GM11168 (cell line): Measurements from ENCODE around the gene RAB41.
"Not testable (repeated sequence)": the region's sequence is repeated elsewhere in the genome, so short reads cannot be mapped to it uniquely, and the experiment has no call there.

Source experiments
- in situ Hi-C: fragments of 300-500 bp; cut with MboI; formaldehyde crosslinking; loops from one replicate; pipeline ENCODE4 v1.12.0; 2022; ENCODE audit warnings: low sequenced_read_pairs; ENCODE audit not compliant: unreplicated experiment

The RAB41 gene

DNA sequence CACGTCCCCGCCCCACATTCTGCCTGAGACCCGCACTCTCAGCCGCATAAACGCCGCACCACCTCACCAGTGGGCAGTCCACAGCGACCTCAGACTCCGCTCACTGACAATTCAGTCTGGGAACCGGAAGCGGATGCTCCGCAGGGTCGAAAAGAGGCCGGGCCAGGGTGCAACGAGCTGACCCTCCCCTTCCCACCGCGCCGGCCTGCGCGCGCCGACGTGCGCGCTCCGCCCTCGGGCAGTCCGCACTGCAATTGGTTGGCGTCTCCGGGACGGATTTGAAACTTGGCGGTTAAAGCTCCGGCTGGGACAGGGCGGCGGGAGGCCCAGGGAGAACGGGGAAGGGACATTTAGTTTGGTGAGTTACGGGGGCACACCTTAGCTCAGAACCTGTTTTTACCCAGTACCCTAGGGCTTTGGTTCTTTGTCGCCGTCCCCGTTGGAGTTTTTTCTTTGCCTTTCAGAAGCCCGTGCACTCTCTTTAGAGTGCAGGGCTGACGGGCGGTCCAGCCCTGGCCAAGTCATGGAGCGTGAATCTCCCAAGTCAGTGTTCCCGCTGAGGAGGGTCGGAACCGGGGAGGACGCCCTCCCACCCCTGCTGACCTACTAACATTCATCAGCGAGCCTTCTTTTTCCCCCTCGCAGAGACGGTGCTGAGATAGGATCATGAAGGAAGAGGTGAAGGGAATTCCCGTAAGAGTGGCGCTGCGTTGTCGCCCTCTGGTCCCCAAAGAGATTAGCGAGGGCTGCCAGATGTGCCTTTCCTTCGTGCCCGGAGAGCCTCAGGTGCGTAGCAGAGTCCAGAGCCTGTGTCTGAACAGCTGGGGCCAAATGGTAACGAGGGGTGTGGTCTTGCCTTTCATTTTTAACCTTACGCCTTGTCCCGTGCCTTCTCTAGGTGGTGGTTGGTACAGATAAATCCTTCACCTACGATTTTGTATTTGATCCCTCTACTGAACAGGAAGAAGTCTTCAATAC lies 8.1 kb downstream of the RAB41 start, which contains the start of the genes KIF4A and PDZD11:
Gene KIF4A (plus strand): TSS at position 312 of the 978 bp plus-strand sequence. CDS start 355 bp downstream, at position 667.
Gene PDZD11 (minus strand): TSS at position 135 of the 978 bp plus-strand sequence. CDS start 586 bp downstream, outside the sequence.
- in situ Hi-C loops: no loop called here

DNA sequence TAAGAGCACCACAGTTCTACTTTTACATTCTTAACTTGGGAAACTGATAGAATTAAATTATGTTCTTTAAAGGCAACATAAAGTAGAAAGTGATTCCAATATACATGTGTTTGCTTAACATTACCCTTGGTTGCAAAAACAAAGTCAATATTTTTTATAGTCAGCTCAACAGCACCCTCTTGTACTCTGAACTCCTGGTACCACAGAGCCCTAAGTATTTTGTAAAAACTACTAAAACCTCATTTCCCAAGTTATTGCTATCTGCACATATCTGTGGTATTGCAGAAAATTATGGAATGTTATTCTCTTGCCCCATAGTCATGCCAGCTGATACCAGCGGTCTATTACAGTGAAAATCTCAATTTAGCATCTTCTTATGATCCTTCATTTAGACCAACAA lies 10.8 kb downstream of the RAB41 start:
- in situ Hi-C loops: no loop called here

DNA sequence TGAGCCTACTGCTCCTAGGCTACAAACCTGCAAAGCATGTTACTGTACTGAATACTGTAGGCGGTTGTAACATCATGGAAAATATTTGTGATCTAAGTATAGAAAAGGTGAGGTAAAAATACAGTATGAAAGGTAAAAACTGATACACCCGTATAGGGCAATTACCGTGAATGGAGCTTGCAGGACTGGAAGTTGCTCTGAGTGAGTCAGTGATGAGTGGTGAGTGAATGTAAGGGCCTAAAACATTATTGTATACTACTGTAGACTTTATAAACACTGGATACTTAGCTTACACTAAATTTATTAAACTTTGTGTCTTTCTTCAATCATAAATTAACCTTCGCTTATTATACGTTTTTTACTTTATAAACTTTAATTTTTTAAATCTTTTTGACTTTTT lies 11.6 kb downstream of the RAB41 start:
- in situ Hi-C loops: no loop called here

DNA sequence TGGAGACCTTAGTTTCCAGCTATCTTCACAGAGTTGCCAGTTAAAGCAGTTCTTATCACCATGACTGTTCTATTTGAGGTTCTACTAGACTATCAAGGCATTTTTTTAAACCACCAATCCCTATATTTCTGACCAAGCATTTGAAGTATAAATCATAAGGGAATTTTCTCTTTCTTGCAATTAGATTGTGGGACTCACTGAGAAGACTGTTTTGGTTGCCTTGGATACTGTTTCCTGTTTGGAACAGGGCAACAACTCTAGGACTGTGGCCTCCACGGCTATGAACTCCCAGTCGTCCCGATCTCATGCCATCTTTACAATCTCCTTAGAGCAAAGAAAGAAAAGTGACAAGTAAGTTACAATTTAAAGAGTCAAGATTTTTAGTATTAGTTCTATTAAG lies 19.7 kb downstream of the RAB41 start:
- in situ Hi-C loops: no loop called here

DNA sequence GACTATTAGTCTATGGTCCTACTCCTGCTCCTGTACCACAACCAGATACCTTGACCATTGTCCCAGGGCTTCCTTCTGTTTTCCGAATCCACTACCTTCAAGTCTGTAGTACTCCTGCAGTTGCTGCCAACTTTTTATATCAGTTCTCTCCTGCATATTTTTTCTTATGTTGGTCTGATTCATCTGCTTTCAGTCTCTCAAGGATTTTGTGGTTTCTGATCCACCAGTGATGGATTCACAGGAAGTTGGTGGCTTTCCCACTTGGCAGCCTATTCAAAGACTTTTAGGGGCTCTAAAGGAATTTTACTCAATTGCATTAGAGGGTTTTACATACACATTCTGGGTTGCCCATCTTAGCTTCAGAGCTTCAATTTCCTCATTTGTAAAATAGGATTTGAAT lies 31.5 kb downstream of the RAB41 start:
- in situ Hi-C loops: no loop called here

DNA sequence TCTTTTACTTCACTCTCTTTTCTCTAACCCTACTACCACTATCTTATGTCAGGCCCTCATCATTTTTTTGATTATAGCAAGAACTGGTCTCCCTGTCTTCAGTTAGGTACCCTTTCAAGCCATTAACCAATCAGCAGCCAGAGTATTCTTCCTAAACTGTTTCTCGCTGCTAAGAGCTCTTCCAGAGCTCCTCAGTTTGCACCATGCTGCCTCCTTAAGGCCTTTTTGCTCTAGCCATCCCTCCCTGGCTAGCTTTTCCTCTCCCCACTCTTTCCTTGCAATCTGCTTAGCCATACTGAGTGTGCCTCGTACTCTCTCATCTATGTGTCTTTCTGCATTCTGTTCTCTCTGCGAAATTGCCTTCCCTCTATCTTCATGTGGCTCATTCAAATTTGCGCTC lies 40.8 kb downstream of the RAB41 start:
- in situ Hi-C loops: no loop called here

DNA sequence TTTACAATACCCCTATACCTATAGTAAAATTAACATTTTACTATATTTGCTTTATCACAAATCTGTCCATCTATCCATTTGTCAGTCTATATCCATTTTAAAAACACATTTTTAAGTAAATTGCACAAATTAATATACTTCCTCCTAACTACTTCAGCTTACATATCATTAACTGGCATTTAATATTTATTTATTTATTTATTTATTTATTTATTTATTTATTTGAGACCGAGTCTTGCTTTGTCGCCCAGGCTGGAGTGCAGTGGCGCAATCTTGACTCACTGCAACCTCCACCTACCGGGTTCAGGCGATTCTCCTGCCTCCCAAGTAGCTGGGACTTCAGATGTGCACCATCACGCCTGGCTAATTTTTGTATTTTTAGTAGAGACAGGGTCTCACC lies 41.7 kb downstream of the RAB41 start:
- in situ Hi-C loops: not testable (repeated sequence)

DNA sequence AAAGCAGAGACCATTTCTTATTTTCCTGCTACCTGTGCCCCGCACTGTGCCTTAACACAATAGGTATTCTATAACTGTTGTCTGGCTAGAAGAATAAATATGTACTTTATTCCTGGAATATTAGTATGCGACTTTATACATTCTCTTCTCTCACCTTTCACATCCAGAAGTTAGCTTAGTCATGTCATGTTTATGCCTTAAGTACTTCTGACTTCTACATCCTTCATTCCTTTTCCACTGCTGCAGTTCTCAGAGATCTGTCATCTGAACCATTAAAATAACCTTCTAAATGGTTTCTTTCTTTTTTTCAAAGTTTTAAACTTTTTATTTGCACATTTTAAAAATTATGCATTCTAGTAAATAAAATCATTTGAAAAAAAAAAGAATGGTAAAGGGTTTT lies 42.4 kb downstream of the RAB41 start:
- in situ Hi-C loops: no loop called here

DNA sequence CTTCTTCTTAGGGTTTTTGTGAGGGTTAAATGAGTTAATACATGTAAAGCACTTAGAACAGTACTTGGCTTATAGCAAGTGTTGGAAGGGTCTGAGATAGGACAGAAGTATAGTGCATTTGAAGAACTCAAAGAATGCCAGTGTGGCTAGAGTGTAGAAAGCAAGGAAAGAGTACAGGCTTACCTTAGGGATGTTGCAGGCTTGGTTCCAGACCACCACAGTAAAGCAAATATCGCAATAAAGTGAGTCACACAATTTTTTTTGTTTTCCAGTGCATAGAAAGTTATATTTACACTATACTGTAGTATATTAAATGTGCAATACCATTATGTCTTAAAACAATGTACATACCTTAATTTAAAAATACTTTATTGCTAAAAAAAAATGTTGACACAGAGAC lies 49.2 kb downstream of the RAB41 start:
- in situ Hi-C loops: no loop called here

DNA sequence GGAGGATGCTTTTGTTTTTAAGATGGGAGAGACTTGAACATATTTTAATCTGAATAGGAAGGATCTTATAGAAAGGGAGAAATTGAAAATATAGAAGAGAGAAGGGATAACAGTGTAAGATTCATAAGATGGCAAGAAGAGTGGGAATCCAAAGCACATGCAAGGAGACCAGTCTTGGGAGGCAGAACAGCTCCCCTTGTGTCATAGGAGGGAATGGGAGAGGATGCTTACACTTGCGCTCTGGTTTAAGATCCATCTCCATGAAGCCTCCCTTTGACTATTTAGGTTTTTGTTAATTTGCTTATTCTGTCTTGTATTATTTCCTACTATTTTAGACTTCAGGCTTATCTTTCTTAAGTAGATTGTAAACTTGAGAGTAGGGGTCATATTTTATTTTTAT lies 50.6 kb downstream of the RAB41 start:
- in situ Hi-C loops: no loop called here
